Endothelial cell of umbilical vein (primary cell): Measurements from ENCODE around the gene SNX30. TPM values are rescaled to one million over a fixed set of nuclear protein-coding genes. Genes with fewer than 3 reads are reported as not detected.

Source experiments
- BruUV-seq: library from RNA; stranded (reverse); fragments of 400-500 nt; replicated peaks from 2 replicates; lab custom pipeline; 2021; lab: Mats Ljungman, UMichigan
- CTCF ChIA-PET: fragments of 300-600, 350-600 bp; sonication (Branson Sonifier 250); formaldehyde crosslinking; loops from one replicate; lab custom pipeline; 2021; ENCODE audit warnings: antibody characterized with exemption, inconsistent platforms; lab: Charles Lee
- POLR2A ChIA-PET: fragments of 300-600, 350-600 bp; sonication (Branson Sonifier 250); formaldehyde crosslinking; loops from one replicate; lab custom pipeline; 2021; ENCODE audit warnings: antibody characterized with exemption, inconsistent platforms; lab: Charles Lee
- DNase-seq: peaks from one replicate; pipeline ENCODE4 v3.0.0-alpha.2; 2011; ENCODE audit warnings: low read depth, low spot score
- FAIRE-seq: peaks from 2 replicates; lab custom pipeline; 2011; peaks lifted over from hg19 to GRCh38; lab: Jason Lieb, UNC
- H2AFZ ChIP-seq: 2 replicates; pipeline ENCODE4 v1.6.0; 2012; ENCODE audit warnings: low read depth, low read length, control low read depth, inconsistent platforms
- H3K27ac ChIP-seq: 2 replicates; pipeline ENCODE4 v1.5.1; 2011; ENCODE audit warnings: low read depth, mild to moderate bottlenecking, control low read depth, low read length, moderate library complexity; ENCODE audit not compliant: insufficient read depth
- H3K27me3 ChIP-seq, 2 experiments: 2 replicates each; pipeline versions ENCODE4 v1.6.0 to v1.6.1; 2011; ENCODE audit warnings: low read length in 2 of 2, mixed read lengths in 1 of 2; ENCODE audit not compliant: control insufficient read depth in 2 of 2, insufficient read depth in 2 of 2
- H3K36me3 ChIP-seq, 2 experiments: 2 replicates in 1 of 2; 3 replicates in 1 of 2; pipeline ENCODE4 v1.5.1; 2011; ENCODE audit warnings: low read length in 2 of 2, mild to moderate bottlenecking in 1 of 2, moderate library complexity in 1 of 2; ENCODE audit not compliant: control insufficient read depth in 2 of 2, insufficient read depth in 2 of 2; ENCODE audit errors: extremely low read depth in 1 of 2
- H3K4me1 ChIP-seq: 3 replicates; pipeline ENCODE4 v1.5.1; 2011; ENCODE audit warnings: mild to moderate bottlenecking, low read length; ENCODE audit not compliant: control insufficient read depth, insufficient read depth; ENCODE audit errors: extremely low read depth
- H3K4me2 ChIP-seq: 2 replicates; pipeline ENCODE4 v1.6.1; 2011; ENCODE audit warnings: low read length, control low read depth, mixed read lengths; ENCODE audit not compliant: insufficient read depth
- H3K4me3 ChIP-seq, 3 experiments: fragments of 200-600 bp in 1 of 3; sonication (generic), shearing (Covaris generic) in 1 of 3; replicated peaks in 1 of 3; 2 replicates each; pipeline ENCODE4 v1.5.1; 2011 to 2016; ENCODE audit warnings: control low read depth in 3 of 3, low read length in 3 of 3, mild to moderate bottlenecking in 2 of 3, inconsistent platforms in 1 of 3, low read depth in 1 of 3, moderate library complexity in 1 of 3; ENCODE audit not compliant: insufficient read depth in 1 of 3
- H3K79me2 ChIP-seq: 2 replicates; pipeline ENCODE4 v1.6.0; 2012; ENCODE audit warnings: low read length, inconsistent platforms; ENCODE audit not compliant: control insufficient read depth, insufficient read depth
- H3K9ac ChIP-seq: replicated peaks from 2 replicates; pipeline ENCODE3; 2011; ENCODE audit warnings: low read length, control low read depth; ENCODE audit not compliant: insufficient read depth; ENCODE audit errors: extremely low read depth
- H3K9me1 ChIP-seq: replicated peaks from 3 replicates; pipeline ENCODE4 v1.6.0; 2011; ENCODE audit warnings: mild to moderate bottlenecking, low read length; ENCODE audit not compliant: control insufficient read depth, insufficient read depth; ENCODE audit errors: extremely low read depth
- H3K9me3 ChIP-seq: replicated peaks from 2 replicates; pipeline ENCODE4 v1.5.1; 2012; ENCODE audit warnings: low read length, inconsistent platforms; ENCODE audit not compliant: control insufficient read depth, insufficient read depth
- H4K20me1 ChIP-seq: replicated peaks from 2 replicates; pipeline ENCODE3; 2011; ENCODE audit warnings: mild to moderate bottlenecking, low read length; ENCODE audit not compliant: control insufficient read depth, insufficient read depth; ENCODE audit errors: extremely low read depth
- CTCF ChIP-seq, 2 donors: IDR thresholded peaks; 1 replicate in 1 of 2; 2 replicates in 1 of 2; pipeline ENCODE4 v1.5.1; 2011; ENCODE audit warnings: low read length in 2 of 2, mild to moderate bottlenecking in 2 of 2, moderate library complexity in 2 of 2, control low read depth in 1 of 2, inconsistent platforms in 1 of 2, low read depth in 1 of 2; ENCODE audit not compliant: insufficient read depth in 1 of 2; ENCODE audit errors: extremely low read depth in 1 of 2
- EZH2 ChIP-seq: IDR thresholded peaks from 2 replicates; pipeline ENCODE4 v1.6.1; 2012; ENCODE audit warnings: borderline replicate concordance, low read depth, mild to moderate bottlenecking, moderate library complexity, low read length, inconsistent platforms; ENCODE audit not compliant: severe bottlenecking
- FOS ChIP-seq: IDR thresholded peaks from 2 replicates; pipeline ENCODE4 v1.6.1; 2011; ENCODE audit warnings: mild to moderate bottlenecking, low read length, moderate library complexity, borderline replicate concordance; ENCODE audit not compliant: insufficient read depth
- GATA2 ChIP-seq: IDR thresholded peaks from 2 replicates; pipeline ENCODE4 v1.7.0; 2011; ENCODE audit warnings: low read depth, mild to moderate bottlenecking, moderate library complexity, mixed read lengths, low read length; ENCODE audit not compliant: insufficient read length, insufficient read depth
- MAX ChIP-seq: IDR thresholded peaks from 2 replicates; pipeline ENCODE4 v1.6.1; 2011; ENCODE audit not compliant: insufficient read depth, insufficient read length
- MYC ChIP-seq: IDR thresholded peaks from one replicate; pipeline ENCODE4 v1.6.1; 2011; ENCODE audit warnings: mild to moderate bottlenecking, low read depth, low read length
- POLR2A ChIP-seq: IDR thresholded peaks from 2 replicates; pipeline ENCODE4 v1.6.1; 2012; ENCODE audit warnings: low read depth, mild to moderate bottlenecking, control low read depth, low read length
- dilution Hi-C: fragments of 300-500 bp; cut with MboI; formaldehyde crosslinking; loops from one replicate; pipeline ENCODE4 v1.15.0; 2019; ENCODE audit warnings: low sequenced_read_pairs; ENCODE audit not compliant: extremely low pct_ligation_motif_present
- intact Hi-C: fragments of 100-400 bp; cut with micrococcal nuclease; formaldehyde crosslinking; loops from one replicate; pipeline ENCODE4 v1.10.0; 2022
- polyA plus RNA-seq, 4 experiments: library from polyadenylated mRNA; depleted of rRNA in 3 of 4; stranded (reverse) in 3 of 4; unstranded in 1 of 4; fragments of >200 nt; gene quantifications; 2 replicates each; pipeline versions ENCODE4 v1.2.1 to v1.2.3, GENCODE V29; 2011 to 2012; ENCODE audit warnings: missing spikeins in 1 of 4
- total RNA-seq: library from RNA; stranded (reverse); gene quantifications from 2 replicates; pipeline ENCODE4 v1.2.3, GENCODE V29; 2021

Gene SNX30
- total and polyA plus RNA-seq, 2 donors (not counting 3 experiments of a cell fraction or from before 2014, with no cell fraction given) = 2.8 to 6.3 TPM

GRCh38 chr9:112905084-112905483, 154.5 kb downstream of the SNX30 start:
- Histone ChIP-seq H3K4me3 (no peak overlapping the region), H3K4me1 (no peaks in the 10 kb centered on the region), H3K9ac (no peak overlapping the region), H4K20me1 (no peaks in the 10 kb centered on the region), H3K9me1 (no peaks in the 10 kb centered on the region), H3K27me3 (peaks cover 5 to 17% of the 10 kb centered on the region in 2 experiments), H3K36me3 (no peaks in the 10 kb centered on the region), H3K9me3 (no peaks in the 10 kb centered on the region), H3K79me2 (no peaks in the 10 kb centered on the region), H3K4me2 (no peak overlapping the region), H2AFZ (no peak overlapping the region), H3K27ac (no peak overlapping the region)
- FAIRE-seq (no peak), DNase-seq (no peak)
- ChIA-PET CTCF (interaction anchor here (1.5 to 6.3 kb wide), 2 partner anchors 61 to 462 kb away, joined by 3 to 263 read pairs; no protein-coding TSS in a partner anchor), POLR2A (no interaction called here)
- intact Hi-C loops = no loop called here
- dilution Hi-C loops = no loop called here
- TF ChIP-seq MAX = no peak
- no peak for TF ChIP-seq CTCF (IDR thresholded peaks at IDR 0.05; ENCODE audit: extremely low read depth in 1 of 2, insufficient read depth in 1 of 2, low read depth in 1 of 2, low read length in 2 of 2)
- no peak for TF ChIP-seq GATA2
- TF ChIP-seq MYC = no peak
- no peak for TF ChIP-seq POLR2A
- no peak for TF ChIP-seq FOS
- TF ChIP-seq EZH2 = no peak
- BruUV-seq = no TSS peak
